Prostate gland (tissue), 2 donors: ENCODE results near the gene VNN1. TPM values are rescaled to one million over a fixed set of nuclear protein-coding genes. Genes with fewer than 3 reads are reported as not detected.

ENCODE experiments used
- DNase-seq: peaks from one replicate; pipeline ENCODE4 v3.0.0-alpha.2; 2019; ENCODE audit warnings: low spot score
- H3K27ac ChIP-seq, 2 donors: fragments of 200-600 bp; sonication (generic); 2 replicates each; pipeline ENCODE4 v1.5.1; 2017 to 2019
- H3K27me3 ChIP-seq: fragments of 200-600 bp; sonication (generic); replicated peaks from 2 replicates; pipeline ENCODE4 v1.5.1; 2019; ENCODE audit not compliant: insufficient read depth
- H3K36me3 ChIP-seq, 2 donors: fragments of 200-600 bp; sonication (generic); 1 replicate in 1 of 2; 2 replicates in 1 of 2; pipeline versions ENCODE4 v1.5.1 to v1.8.1; 2017 to 2019
- H3K4me1 ChIP-seq: fragments of 200-600 bp; sonication (generic); replicated peaks from 2 replicates; pipeline ENCODE4 v1.5.1; 2019
- H3K4me3 ChIP-seq, 2 donors: fragments of 200-600 bp; sonication (generic); 2 replicates each; pipeline ENCODE4 v1.5.1; 2017 to 2019
- H3K9me3 ChIP-seq: fragments of 200-600 bp; sonication (generic); 2 replicates; pipeline ENCODE4 v1.5.1; 2017
- CTCF ChIP-seq, 4 experiments: fragments of 200-600 bp in 2 of 4; fragments of 450-650 bp in 2 of 4; sonication (generic) in 2 of 4; IDR thresholded peaks; 1 replicate in 3 of 4; 2 replicates in 1 of 4; pipeline ENCODE4 v1.5.1; 2016 to 2019; ENCODE audit warnings: antibody characterized with exemption in 4 of 4, mild to moderate bottlenecking in 2 of 4, moderate library complexity in 2 of 4
- POLR2A ChIP-seq: fragments of 450-650 bp; IDR thresholded peaks from one replicate; pipeline ENCODE4 v1.6.1; 2016; ENCODE audit warnings: antibody characterized with exemption, mild to moderate bottlenecking
- POLR2AphosphoS5 ChIP-seq: sonication (generic); formaldehyde crosslinking; IDR thresholded peaks from one replicate; pipeline ENCODE4 v1.6.1; 2017; ENCODE audit warnings: antibody characterized with exemption
- WGBS: methylation state at CpG from one replicate; pipeline ENCODE4 v1.1.5; 2018; 5-methylcytosine and 5-hydroxymethylcytosine counted together
- intact Hi-C: fragments of 100-400 bp; cut with DNase I; formaldehyde crosslinking; loops from one replicate; pipeline ENCODE4 v1.14.2; 2022
- total RNA-seq, 2 donors: library from RNA; depleted of rRNA; stranded (reverse); fragments of >200 nt; gene quantifications; one replicate each; pipeline ENCODE4 v1.1.0, GENCODE V29; 2016

Gene VNN1
- total RNA-seq, 2 donors from 2014 or later = 0.32 to 0.34 TPM

GRCh38 chr6:132751828-132752227 lies 38.0 kb upstream of the VNN1 start:
- intact Hi-C loops = no loop called here
- Histone ChIP-seq H3K4me1 (no peaks in the 10 kb centered on the region), H3K27me3 (no peaks in the 10 kb centered on the region), H3K4me3 (no peak overlapping the region), H3K9me3 (no peaks in the 10 kb centered on the region), H3K36me3 (no peaks in the 10 kb centered on the region), H3K27ac (no peak overlapping the region)
- no peak for DNase-seq
- TF ChIP-seq POLR2A (no peak), CTCF (IDR thresholded peaks at IDR 0.05) (no peak), POLR2AphosphoS5 (no peak)
- WGBS = 84% methylated on average over 1 of the region's 1 CpG

GRCh38 chr6:132751306-132751705 lies 37.5 kb upstream of the VNN1 start:
- H3K4me1 ChIP-seq = no peaks in the 10 kb centered on the region

GRCh38 chr6:132750455-132751248 lies 36.8 kb upstream of the VNN1 start:
- no peak overlapping the region for H3K27ac ChIP-seq
- H3K4me1 ChIP-seq = no peaks in the 10 kb centered on the region
- H3K27me3 ChIP-seq = no peaks in the 10 kb centered on the region
- no peak for TF ChIP-seq POLR2A
- no peak for TF ChIP-seq POLR2AphosphoS5
- TF ChIP-seq CTCF (IDR thresholded peaks at IDR 0.05) = no peak
- intact Hi-C loops = no loop called here
- no peaks in the 10 kb centered on the region for H3K36me3 ChIP-seq
- no peak for DNase-seq
- WGBS = 45% methylated on average over 8 of the region's 8 CpGs
- no peak overlapping the region for H3K4me3 ChIP-seq
- no peaks in the 10 kb centered on the region for H3K9me3 ChIP-seq

More at GRCh38 chr6:132751306-132751705, 37.5 kb upstream of the VNN1 start:
- Histone ChIP-seq H3K27me3 (no peaks in the 10 kb centered on the region), H3K36me3 (no peaks in the 10 kb centered on the region), H3K27ac (no peak overlapping the region), H3K4me3 (no peak overlapping the region), H3K9me3 (no peaks in the 10 kb centered on the region)
- intact Hi-C loops = no loop called here
- TF ChIP-seq CTCF (IDR thresholded peaks at IDR 0.05) (no peak), POLR2A (no peak), POLR2AphosphoS5 (no peak)
- DNase-seq = no peak
- 97% methylated on average over 4 of the region's 4 CpGs for whole genome bisulfite sequencing

GRCh38 chr6:132749111-132749510 lies 35.3 kb upstream of the VNN1 start:
- 69% methylated on average over 4 of the region's 4 CpGs for WGBS
- Histone ChIP-seq H3K36me3 (no peaks in the 10 kb centered on the region), H3K27ac (no peak overlapping the region), H3K4me1 (no peaks in the 10 kb centered on the region), H3K9me3 (no peaks in the 10 kb centered on the region), H3K4me3 (no peak overlapping the region), H3K27me3 (no peaks in the 10 kb centered on the region)
- no peak for DNase-seq
- intact Hi-C loops = no loop called here
- no peak for TF ChIP-seq POLR2AphosphoS5
- TF ChIP-seq POLR2A = no peak
- TF ChIP-seq CTCF (IDR thresholded peaks at IDR 0.05) = no peak

GRCh38 chr6:132748446-132748845 lies 34.6 kb upstream of the VNN1 start:
- no peaks in the 10 kb centered on the region for H3K36me3 ChIP-seq
- TF ChIP-seq CTCF (IDR thresholded peaks at IDR 0.05) (no peak), POLR2AphosphoS5 (no peak), POLR2A (no peak)
- DNase-seq = no peak
- no peak overlapping the region for H3K4me3 ChIP-seq
- H3K27ac ChIP-seq = no peak overlapping the region
- H3K4me1 ChIP-seq = no peaks in the 10 kb centered on the region
- intact Hi-C loops = no loop called here
- 100% methylated on average over 1 of the region's 1 CpG for WGBS
- no peaks in the 10 kb centered on the region for H3K9me3 ChIP-seq
- no peaks in the 10 kb centered on the region for H3K27me3 ChIP-seq
